Fibroblast of villous mesenchyme (primary cell): ENCODE measurements around the gene ZNF646. TPM values are rescaled to one million over a fixed set of nuclear protein-coding genes. Genes with fewer than 3 reads are reported as not detected.

Experiments
- DNase-seq: peaks from one replicate; pipeline ENCODE4 v3.0.0-alpha.2; 2010; ENCODE audit warnings: low read depth
- H3K4me3 ChIP-seq: 2 replicates; pipeline ENCODE4 v1.5.1; 2011; ENCODE audit warnings: low read depth, mild to moderate bottlenecking, low read length
- total RNA-seq: library from RNA; depleted of rRNA; stranded (reverse); fragments of >200 nt; gene quantifications from 2 replicates; pipeline ENCODE4 v1.2.3, GENCODE V29; 2012
- TF ChIP-seq, protein P1 (sequence below): IDR thresholded peaks from 2 replicates; pipeline ENCODE4 v1.5.1; 2012; ENCODE audit warnings: low read depth, mild to moderate bottlenecking, low read length; ENCODE audit not compliant: insufficient read depth

Gene ZNF646
- total RNA-seq, 1 donor: 13.4 TPM

DNA sequence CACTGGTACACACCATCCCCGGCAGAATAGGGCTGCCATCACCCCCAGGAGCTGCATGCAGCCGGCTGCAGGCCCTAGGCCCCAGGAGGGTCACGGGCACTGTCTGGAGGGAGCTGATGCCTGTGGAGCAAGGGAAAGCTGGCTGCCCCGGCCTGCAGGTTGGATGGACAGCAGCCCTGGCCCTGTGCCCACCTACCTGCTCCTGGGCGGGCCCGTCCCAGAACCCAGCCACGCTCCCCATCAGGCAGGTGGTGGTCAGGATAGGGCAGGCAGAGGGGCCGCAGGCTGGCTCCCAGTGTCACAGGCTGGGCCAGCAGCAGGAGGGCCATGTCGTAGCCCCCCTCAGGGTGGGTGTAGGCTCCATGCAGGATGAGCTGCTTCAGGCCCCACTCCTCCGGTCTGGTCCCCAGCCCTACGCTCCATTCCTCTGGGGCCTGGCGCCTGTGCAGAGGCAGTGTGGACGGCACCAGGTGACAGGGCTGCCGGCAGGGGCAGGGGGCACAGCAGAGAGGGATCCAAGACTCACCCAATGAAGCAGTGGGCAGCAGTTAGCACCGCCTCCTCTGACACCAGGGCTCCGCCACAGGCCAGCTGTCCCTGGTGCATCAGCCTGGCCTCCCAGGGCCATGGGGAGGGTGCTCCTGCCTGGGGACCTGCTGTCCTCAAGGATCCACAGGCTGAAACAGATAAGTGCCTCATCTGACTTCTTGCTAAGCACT lies 10.5 kb downstream of the ZNF646 start:
- DNase-seq: no peak

GRCh38 chr16:31085411-31085810 lies 11.2 kb downstream of the ZNF646 start:
- TF ChIP-seq, protein P1, sequence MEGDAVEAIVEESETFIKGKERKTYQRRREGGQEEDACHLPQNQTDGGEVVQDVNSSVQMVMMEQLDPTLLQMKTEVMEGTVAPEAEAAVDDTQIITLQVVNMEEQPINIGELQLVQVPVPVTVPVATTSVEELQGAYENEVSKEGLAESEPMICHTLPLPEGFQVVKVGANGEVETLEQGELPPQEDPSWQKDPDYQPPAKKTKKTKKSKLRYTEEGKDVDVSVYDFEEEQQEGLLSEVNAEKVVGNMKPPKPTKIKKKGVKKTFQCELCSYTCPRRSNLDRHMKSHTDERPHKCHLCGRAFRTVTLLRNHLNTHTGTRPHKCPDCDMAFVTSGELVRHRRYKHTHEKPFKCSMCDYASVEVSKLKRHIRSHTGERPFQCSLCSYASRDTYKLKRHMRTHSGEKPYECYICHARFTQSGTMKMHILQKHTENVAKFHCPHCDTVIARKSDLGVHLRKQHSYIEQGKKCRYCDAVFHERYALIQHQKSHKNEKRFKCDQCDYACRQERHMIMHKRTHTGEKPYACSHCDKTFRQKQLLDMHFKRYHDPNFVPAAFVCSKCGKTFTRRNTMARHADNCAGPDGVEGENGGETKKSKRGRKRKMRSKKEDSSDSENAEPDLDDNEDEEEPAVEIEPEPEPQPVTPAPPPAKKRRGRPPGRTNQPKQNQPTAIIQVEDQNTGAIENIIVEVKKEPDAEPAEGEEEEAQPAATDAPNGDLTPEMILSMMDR: no peak
- no peak overlapping the region for H3K4me3 ChIP-seq
- no peak for DNase-seq

More for the DNA sequence above, 10.5 kb downstream of the ZNF646 start:
- H3K4me3 ChIP-seq: no peak overlapping the region
- TF ChIP-seq, protein P1: no peak

DNA sequence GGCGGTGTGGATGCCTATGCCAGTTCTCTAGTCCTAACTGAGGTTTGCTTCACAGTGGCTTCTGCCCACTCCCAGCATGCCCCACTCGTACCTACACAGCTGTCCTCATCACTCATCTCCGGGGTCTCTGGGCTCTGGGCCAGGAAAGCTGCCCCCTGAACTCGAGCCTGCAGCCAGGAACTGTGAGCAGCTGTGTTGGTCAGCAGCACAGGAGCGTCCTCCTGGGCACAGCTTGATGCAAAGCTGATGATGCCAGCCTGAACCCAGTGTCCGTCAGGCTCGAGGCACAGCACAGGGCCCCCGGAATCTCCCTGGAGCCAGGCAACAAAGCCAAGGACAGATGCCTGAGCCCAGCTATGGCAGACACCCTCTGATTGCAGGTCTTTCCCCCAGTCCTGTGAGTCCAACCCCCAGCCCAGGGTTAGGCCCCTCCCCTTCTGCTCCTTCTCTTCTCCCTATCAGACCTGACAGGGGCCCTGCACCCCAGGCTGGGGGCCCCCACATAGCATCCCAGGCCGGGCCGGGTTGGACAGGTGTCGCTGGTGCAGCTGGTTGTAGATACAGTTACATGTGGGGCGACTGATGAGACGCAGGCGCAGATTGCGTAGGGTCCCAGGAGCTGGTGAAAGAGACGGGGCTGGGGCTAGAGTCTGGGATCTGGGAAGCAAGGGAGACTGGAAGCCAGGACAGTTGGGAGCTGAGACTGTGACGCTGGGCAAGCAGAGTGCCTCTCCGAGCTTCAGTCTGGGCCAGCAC lies 11.8 kb downstream of the ZNF646 start:
- TF ChIP-seq, protein P1: no peak
- no peak overlapping the region for H3K4me3 ChIP-seq

GRCh38 chr16:31086629-31086906 lies 12.3 kb downstream of the ZNF646 start:
- H3K4me3 ChIP-seq: no peak overlapping the region
- DNase-seq: no peak
- TF ChIP-seq, protein P1: no peak

More for the DNA sequence above, 11.8 kb downstream of the ZNF646 start:
- no peak for DNase-seq

DNA sequence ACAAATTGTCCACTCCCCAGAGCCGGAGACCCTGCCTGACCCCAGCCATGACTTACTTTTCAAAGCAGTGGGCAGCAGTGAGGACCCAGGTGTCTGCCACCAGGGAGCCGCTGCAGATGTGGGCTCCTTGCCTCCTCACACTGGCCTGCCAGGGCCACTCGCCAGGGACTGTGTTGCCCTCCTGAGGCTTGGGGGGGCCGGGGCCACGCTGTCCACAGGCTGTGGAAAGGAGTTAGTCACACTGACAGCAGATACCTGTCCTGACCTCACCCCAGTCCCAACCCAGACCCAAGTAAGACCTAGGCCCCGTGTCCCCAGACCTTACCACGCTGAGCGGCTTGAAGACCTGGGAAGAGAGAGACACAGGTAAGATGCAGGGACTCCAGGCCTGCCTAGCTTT lies 13.3 kb downstream of the ZNF646 start:
- no peak overlapping the region for H3K4me3 ChIP-seq
- no peak for DNase-seq
- TF ChIP-seq, protein P1: no peak

GRCh38 chr16:31087971-31088370 lies 13.7 kb downstream of the ZNF646 start:
- DNase-seq: no peak
- TF ChIP-seq, protein P1: no peak
- H3K4me3 ChIP-seq: no peak overlapping the region
